Keratinocyte (primary cell): ENCODE results near the gene NUDT12. TPM values are rescaled to one million over a fixed set of nuclear protein-coding genes. Genes with fewer than 3 reads are reported as not detected.
A peak's percentile ranks its signal among the peaks of the same experiment; 100 is the strongest.

Experiments
- DNase-seq: peaks from one replicate; pipeline ENCODE4 v3.0.0-alpha.2; 2011; ENCODE audit warnings: low read depth, missing footprints, low spot score
- FAIRE-seq: peaks from 2 replicates; lab custom pipeline; 2011; peaks lifted over from hg19 to GRCh38; lab: Jason Lieb, UNC
- H2AFZ ChIP-seq: 2 replicates; pipeline ENCODE4 v1.6.0; 2012; ENCODE audit warnings: low read length, control low read depth, inconsistent platforms; ENCODE audit not compliant: control insufficient read depth
- H3K27ac ChIP-seq: 2 replicates; pipeline ENCODE4 v1.5.1; 2011; ENCODE audit warnings: low read length; ENCODE audit not compliant: control insufficient read depth, insufficient read depth
- H3K27me3 ChIP-seq: 3 replicates; pipeline ENCODE4 v1.6.0; 2011; ENCODE audit warnings: low read length; ENCODE audit not compliant: control insufficient read depth, insufficient read depth; ENCODE audit errors: extremely low read depth
- H3K36me3 ChIP-seq, 2 experiments: 2 replicates in 1 of 2; 3 replicates in 1 of 2; pipeline ENCODE4 v1.5.1; 2011; ENCODE audit warnings: low read length in 2 of 2, mild to moderate bottlenecking in 1 of 2; ENCODE audit not compliant: control insufficient read depth in 2 of 2, insufficient read depth in 2 of 2; ENCODE audit errors: extremely low read depth in 1 of 2
- H3K4me1 ChIP-seq: 3 replicates; pipeline ENCODE4 v1.5.1; 2011; ENCODE audit warnings: low read length; ENCODE audit not compliant: control insufficient read depth, insufficient read depth; ENCODE audit errors: extremely low read depth
- H3K4me2 ChIP-seq: 3 replicates; pipeline ENCODE4 v1.6.0; 2011; ENCODE audit warnings: low read depth, low read length; ENCODE audit not compliant: control insufficient read depth, insufficient read depth; ENCODE audit errors: extremely low read depth
- H3K4me3 ChIP-seq, 3 experiments: fragments of 200-600 bp in 1 of 3; sonication (generic) in 1 of 3; 2 replicates in 2 of 3; 3 replicates in 1 of 3; pipeline ENCODE4 v1.5.1; 2011 to 2016; ENCODE audit warnings: low read length in 3 of 3, mild to moderate bottlenecking in 3 of 3, control low read depth in 2 of 3, inconsistent platforms in 1 of 3, low read depth in 1 of 3, mixed read lengths in 1 of 3, mixed run types in 1 of 3, moderate library complexity in 1 of 3; ENCODE audit not compliant: control insufficient read depth in 2 of 3, insufficient read depth in 2 of 3; ENCODE audit errors: extremely low read depth in 1 of 3
- H3K79me2 ChIP-seq: 2 replicates; pipeline ENCODE4 v1.6.0; 2012; ENCODE audit warnings: low read length; ENCODE audit not compliant: control insufficient read depth, insufficient read depth
- H3K9ac ChIP-seq: 3 replicates; pipeline ENCODE4 v1.6.0; 2011; ENCODE audit warnings: low read length; ENCODE audit not compliant: control insufficient read depth, insufficient read depth; ENCODE audit errors: extremely low read depth
- H3K9me1 ChIP-seq: 3 replicates; pipeline ENCODE4 v1.6.0; 2011; ENCODE audit warnings: low read length; ENCODE audit not compliant: control insufficient read depth, insufficient read depth; ENCODE audit errors: extremely low read depth
- H3K9me3 ChIP-seq: 2 replicates; pipeline ENCODE4 v1.5.1; 2012; ENCODE audit warnings: low read depth, low read length; ENCODE audit not compliant: control insufficient read depth
- H4K20me1 ChIP-seq: 3 replicates; pipeline ENCODE4 v1.6.0; 2011; ENCODE audit warnings: low read length; ENCODE audit not compliant: control insufficient read depth, insufficient read depth; ENCODE audit errors: extremely low read depth
- EZH2 ChIP-seq: IDR thresholded peaks from one replicate; pipeline ENCODE4 v1.6.1; 2012; ENCODE audit warnings: inconsistent platforms, mild to moderate bottlenecking, low read length, moderate library complexity
- dilution Hi-C: fragments of 300-500 bp; cut with MboI; formaldehyde crosslinking; loops from one replicate; pipeline ENCODE4 v1.7.0; 2020; ENCODE audit warnings: low sequenced_read_pairs; ENCODE audit not compliant: extremely low pct_ligation_motif_present
- polyA plus RNA-seq, 5 experiments: library from polyadenylated mRNA; depleted of rRNA in 3 of 5; stranded (reverse) in 3 of 5; stranded (forward) in 1 of 5; unstranded in 1 of 5; fragments of >200 nt; gene quantifications; 1 replicate in 1 of 5; 2 replicates in 3 of 5; 3 replicates in 1 of 5; pipeline versions ENCODE4 v1.2.1 to v1.2.3, GENCODE V29; 2011 to 2012; ENCODE audit warnings: missing spikeins in 2 of 5, low read depth in 1 of 5, low replicate concordance in 1 of 5
- TF ChIP-seq, protein P1 (sequence below), 3 experiments: IDR thresholded peaks in 1 of 3; conservative IDR thresholded peaks in 1 of 3; optimal IDR thresholded peaks in 1 of 3; 2 replicates in 2 of 3; 3 replicates in 1 of 3; pipeline versions ENCODE3 to v1.5.1; 2011; ENCODE audit warnings: low read length in 3 of 3, mild to moderate bottlenecking in 3 of 3, moderate library complexity in 2 of 3, control low read depth in 1 of 3, inconsistent platforms in 1 of 3; ENCODE audit not compliant: insufficient read depth in 2 of 3; ENCODE audit errors: extremely low read depth in 1 of 3

The NUDT12 gene
- polyA plus RNA-seq, 1 donor (not counting 4 experiments of a cell fraction or from before 2014, with no cell fraction given), result 17.6 TPM

DNA sequence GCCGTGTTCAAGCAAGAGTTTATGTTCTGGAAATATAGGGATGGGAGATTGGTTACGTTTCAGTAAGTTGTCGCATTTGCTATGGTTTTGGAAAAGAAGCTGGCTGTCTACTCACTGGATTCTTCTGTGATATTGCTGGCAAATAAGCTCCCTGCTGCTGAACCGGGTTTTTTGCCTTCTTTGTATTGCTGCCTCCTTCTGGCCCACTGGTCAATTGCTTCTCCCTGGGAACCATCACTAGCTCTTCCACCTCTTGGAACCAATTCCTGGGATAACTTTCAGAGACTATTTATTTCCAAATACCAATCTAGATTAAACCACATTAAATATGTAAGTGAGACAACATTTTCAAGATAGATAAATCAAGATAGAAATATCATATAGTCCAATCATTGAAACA is 43.0 kb downstream of the NUDT12 start:
- Histone ChIP-seq H3K27me3 (no peaks in the 10 kb centered on the region), H3K4me1 (peaks cover 13% of the 10 kb centered on the region), H3K9me1 (no peaks in the 10 kb centered on the region), H3K36me3 (no peaks in the 10 kb centered on the region), H3K9me3 (no peaks in the 10 kb centered on the region), H3K9ac (no peak overlapping the region), H3K79me2 (no peaks in the 10 kb centered on the region), H3K4me3 (no peak overlapping the region), H3K4me2 (no peak overlapping the region), H3K27ac (no peak overlapping the region), H4K20me1 (no peaks in the 10 kb centered on the region), H2AFZ (no peak overlapping the region)
- dilution Hi-C loops, result no loop called here
- DNase-seq, result no peak
- TF ChIP-seq, protein P1, sequence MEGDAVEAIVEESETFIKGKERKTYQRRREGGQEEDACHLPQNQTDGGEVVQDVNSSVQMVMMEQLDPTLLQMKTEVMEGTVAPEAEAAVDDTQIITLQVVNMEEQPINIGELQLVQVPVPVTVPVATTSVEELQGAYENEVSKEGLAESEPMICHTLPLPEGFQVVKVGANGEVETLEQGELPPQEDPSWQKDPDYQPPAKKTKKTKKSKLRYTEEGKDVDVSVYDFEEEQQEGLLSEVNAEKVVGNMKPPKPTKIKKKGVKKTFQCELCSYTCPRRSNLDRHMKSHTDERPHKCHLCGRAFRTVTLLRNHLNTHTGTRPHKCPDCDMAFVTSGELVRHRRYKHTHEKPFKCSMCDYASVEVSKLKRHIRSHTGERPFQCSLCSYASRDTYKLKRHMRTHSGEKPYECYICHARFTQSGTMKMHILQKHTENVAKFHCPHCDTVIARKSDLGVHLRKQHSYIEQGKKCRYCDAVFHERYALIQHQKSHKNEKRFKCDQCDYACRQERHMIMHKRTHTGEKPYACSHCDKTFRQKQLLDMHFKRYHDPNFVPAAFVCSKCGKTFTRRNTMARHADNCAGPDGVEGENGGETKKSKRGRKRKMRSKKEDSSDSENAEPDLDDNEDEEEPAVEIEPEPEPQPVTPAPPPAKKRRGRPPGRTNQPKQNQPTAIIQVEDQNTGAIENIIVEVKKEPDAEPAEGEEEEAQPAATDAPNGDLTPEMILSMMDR (optimal IDR thresholded peaks at IDR 0.05 in 1 of 3, IDR thresholded peaks at IDR 0.05 in 1 of 3, conservative IDR thresholded peaks at IDR 0.05 in 1 of 3; ENCODE audit: extremely low read depth in 1 of 3, insufficient read depth in 2 of 3, low read length in 3 of 3), result peak; percentile 13 to 42 (median 14)
- TF ChIP-seq EZH2, result no peak
- no peak for FAIRE-seq

DNA sequence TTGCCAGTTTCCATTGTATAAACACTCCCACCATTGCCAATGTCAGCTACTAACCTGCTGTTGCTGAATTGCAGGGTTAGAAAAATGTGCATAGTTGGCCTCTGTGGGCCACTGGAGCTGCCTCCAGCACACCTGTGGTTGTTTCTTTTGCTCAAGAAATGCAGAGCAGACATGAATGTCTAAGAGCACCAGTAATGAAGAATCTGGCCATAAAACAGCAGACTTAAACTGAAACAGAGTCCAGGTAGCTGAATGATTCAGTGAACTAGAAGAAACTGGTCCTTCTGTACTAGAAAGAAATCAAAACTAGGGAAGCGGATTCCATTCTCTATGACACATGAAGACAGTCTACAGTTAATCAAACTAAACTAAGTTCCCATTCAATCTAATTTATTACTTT is 48.2 kb downstream of the NUDT12 start:
- no peaks in the 10 kb centered on the region for H3K79me2 ChIP-seq
- no peak overlapping the region for H2AFZ ChIP-seq
- no peaks in the 10 kb centered on the region for H4K20me1 ChIP-seq
- no peaks in the 10 kb centered on the region for H3K9me3 ChIP-seq
- DNase-seq (no peak), FAIRE-seq (no peak)
- H3K27me3 ChIP-seq, result no peaks in the 10 kb centered on the region
- H3K36me3 ChIP-seq, result no peaks in the 10 kb centered on the region
- H3K4me1 ChIP-seq, result no peaks in the 10 kb centered on the region
- TF ChIP-seq, protein P1 (optimal IDR thresholded peaks at IDR 0.05 in 1 of 3, IDR thresholded peaks at IDR 0.05 in 1 of 3, conservative IDR thresholded peaks at IDR 0.05 in 1 of 3; ENCODE audit: extremely low read depth in 1 of 3, insufficient read depth in 2 of 3, low read length in 3 of 3), result no peak
- TF ChIP-seq EZH2, result no peak
- dilution Hi-C loops, result no loop called here
- H3K4me2 ChIP-seq, result no peak overlapping the region
- H3K9ac ChIP-seq, result no peak overlapping the region
- H3K9me1 ChIP-seq, result no peaks in the 10 kb centered on the region
- H3K27ac ChIP-seq, result no peak overlapping the region
- H3K4me3 ChIP-seq, result no peak overlapping the region
